PFSK-1 (cell line): ENCODE data around the gene USP14.

ENCODE experiments used
- FOXP2 ChIP-seq: optimal IDR thresholded peaks from 2 replicates; pipeline ENCODE3; 2011; ENCODE audit warnings: borderline replicate concordance, control low read depth, inconsistent platforms; ENCODE audit not compliant: insufficient read depth; ENCODE audit errors: extremely low read length, extremely low read depth
- POLR2AphosphoS5 ChIP-seq: IDR thresholded peaks from 2 replicates; pipeline ENCODE4 v1.6.1; 2012; ENCODE audit warnings: low read depth, mild to moderate bottlenecking, control low read depth, low read length, moderate library complexity
- SIN3A ChIP-seq: IDR thresholded peaks from 2 replicates; pipeline ENCODE4 v1.6.1; 2012; ENCODE audit warnings: mild to moderate bottlenecking, low read length, moderate library complexity, borderline replicate concordance; ENCODE audit not compliant: insufficient read depth
- TAF1 ChIP-seq: IDR thresholded peaks from 2 replicates; pipeline ENCODE4 v1.6.1; 2012; ENCODE audit warnings: low read length, control low read depth, borderline replicate concordance; ENCODE audit not compliant: insufficient read depth
- TF ChIP-seq, protein P1 (sequence below), 2 experiments: IDR thresholded peaks; 2 replicates each; pipeline versions ENCODE4 v1.6.1 to v1.8.0; 2011 to 2012; ENCODE audit warnings: low read depth in 2 of 2, low read length in 2 of 2, control low read depth in 1 of 2, inconsistent platforms in 1 of 2, mild to moderate bottlenecking in 1 of 2, moderate library complexity in 1 of 2; ENCODE audit not compliant: insufficient read depth in 1 of 2

Gene USP14

DNA sequence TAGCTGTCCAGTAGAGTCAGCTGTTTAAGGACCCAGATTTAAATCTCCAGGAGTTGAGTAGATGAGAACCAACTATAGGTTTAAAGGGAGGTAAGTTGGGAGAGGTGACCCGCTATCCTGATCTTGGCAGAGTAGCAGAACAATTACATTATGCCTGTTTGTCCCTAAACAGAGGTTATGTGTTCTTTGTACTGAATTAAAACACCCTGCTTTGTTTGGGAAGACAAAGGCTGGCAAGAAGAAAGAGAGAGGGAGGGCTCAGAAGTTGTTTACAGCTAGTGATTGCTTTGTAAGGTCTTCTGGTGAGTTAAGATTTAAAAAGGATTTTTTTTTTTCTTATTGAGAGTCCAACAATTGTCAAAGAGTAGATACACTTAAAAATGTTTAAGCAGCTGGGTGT is 37.3 kb downstream of the USP14 start:
- no peak for TF ChIP-seq FOXP2
- TF ChIP-seq TAF1 = no peak
- TF ChIP-seq, protein P1, sequence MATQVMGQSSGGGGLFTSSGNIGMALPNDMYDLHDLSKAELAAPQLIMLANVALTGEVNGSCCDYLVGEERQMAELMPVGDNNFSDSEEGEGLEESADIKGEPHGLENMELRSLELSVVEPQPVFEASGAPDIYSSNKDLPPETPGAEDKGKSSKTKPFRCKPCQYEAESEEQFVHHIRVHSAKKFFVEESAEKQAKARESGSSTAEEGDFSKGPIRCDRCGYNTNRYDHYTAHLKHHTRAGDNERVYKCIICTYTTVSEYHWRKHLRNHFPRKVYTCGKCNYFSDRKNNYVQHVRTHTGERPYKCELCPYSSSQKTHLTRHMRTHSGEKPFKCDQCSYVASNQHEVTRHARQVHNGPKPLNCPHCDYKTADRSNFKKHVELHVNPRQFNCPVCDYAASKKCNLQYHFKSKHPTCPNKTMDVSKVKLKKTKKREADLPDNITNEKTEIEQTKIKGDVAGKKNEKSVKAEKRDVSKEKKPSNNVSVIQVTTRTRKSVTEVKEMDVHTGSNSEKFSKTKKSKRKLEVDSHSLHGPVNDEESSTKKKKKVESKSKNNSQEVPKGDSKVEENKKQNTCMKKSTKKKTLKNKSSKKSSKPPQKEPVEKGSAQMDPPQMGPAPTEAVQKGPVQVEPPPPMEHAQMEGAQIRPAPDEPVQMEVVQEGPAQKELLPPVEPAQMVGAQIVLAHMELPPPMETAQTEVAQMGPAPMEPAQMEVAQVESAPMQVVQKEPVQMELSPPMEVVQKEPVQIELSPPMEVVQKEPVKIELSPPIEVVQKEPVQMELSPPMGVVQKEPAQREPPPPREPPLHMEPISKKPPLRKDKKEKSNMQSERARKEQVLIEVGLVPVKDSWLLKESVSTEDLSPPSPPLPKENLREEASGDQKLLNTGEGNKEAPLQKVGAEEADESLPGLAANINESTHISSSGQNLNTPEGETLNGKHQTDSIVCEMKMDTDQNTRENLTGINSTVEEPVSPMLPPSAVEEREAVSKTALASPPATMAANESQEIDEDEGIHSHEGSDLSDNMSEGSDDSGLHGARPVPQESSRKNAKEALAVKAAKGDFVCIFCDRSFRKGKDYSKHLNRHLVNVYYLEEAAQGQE (IDR thresholded peaks at IDR 0.05; ENCODE audit: insufficient read depth in 1 of 2, low read depth in 2 of 2, low read length in 2 of 2) = no peak
- no peak for TF ChIP-seq POLR2AphosphoS5
- TF ChIP-seq SIN3A = no peak

GRCh38 chr18:199214-199613 is 40.9 kb downstream of the USP14 start:
- TF ChIP-seq, protein P1 (IDR thresholded peaks at IDR 0.05; ENCODE audit: insufficient read depth in 1 of 2, low read depth in 2 of 2, low read length in 2 of 2) = no peak
- no peak for TF ChIP-seq TAF1

- TF ChIP-seq POLR2AphosphoS5 (no peak), TAF1 (no peak), SIN3A (no peak), FOXP2 (no peak)
- TF ChIP-seq, protein P1 (IDR thresholded peaks at IDR 0.05; ENCODE audit: insufficient read depth in 1 of 2, low read depth in 2 of 2, low read length in 2 of 2) = no peak
Observed at GRCh38 chr18:199768-200167, 41.4 kb downstream of the USP14 start.

- TF ChIP-seq POLR2AphosphoS5 = no peak
- no peak for TF ChIP-seq TAF1
Observed at GRCh38 chr18:210075-210474, 51.7 kb downstream of the USP14 start.

- TF ChIP-seq TAF1 = no peak
- no peak for TF ChIP-seq FOXP2
- TF ChIP-seq, protein P1 (IDR thresholded peaks at IDR 0.05; ENCODE audit: insufficient read depth in 1 of 2, low read depth in 2 of 2, low read length in 2 of 2) = no peak
- no peak for TF ChIP-seq SIN3A
- no peak for TF ChIP-seq POLR2AphosphoS5
Observed at GRCh38 chr18:210733-211132, 52.4 kb downstream of the USP14 start.
